Activated B cell treated with CpG ODN at 0.5 μM for 24 hours (primary cell): ENCODE measurements around the gene ATAD5. TPM values are rescaled to one million over a fixed set of nuclear protein-coding genes. Genes with fewer than 3 reads are reported as not detected.

Experiments used
- ATAC-seq: fragments of 200-7000 bp; cut with Tn5 transposase; one replicate; pipeline ENCODE4 v1.10.0; 2021; ENCODE audit warnings: low read depth, mild to moderate bottlenecking, moderate library complexity
- CTCF ChIA-PET: fragments of 350-600 bp; sonication (Branson Sonifier 250); formaldehyde crosslinking; loops from one replicate; lab custom pipeline; 2021; ENCODE audit warnings: antibody characterized with exemption; lab: Charles Lee
- POLR2A ChIA-PET: fragments of 350-600 bp; sonication (Branson Sonifier 250); formaldehyde crosslinking; loops from one replicate; lab custom pipeline; 2021; ENCODE audit warnings: antibody characterized with exemption; lab: Charles Lee
- DNase-seq: peaks from one replicate; pipeline ENCODE4 v3.0.0; 2022
- H3K27ac Mint-ChIP-seq: one replicate; pipeline ENCODE4 v1.8.0; 2020; ENCODE audit warnings: mixed read lengths
- H3K27me3 Mint-ChIP-seq: one replicate; pipeline ENCODE4 v1.8.0; 2021; ENCODE audit warnings: mixed read lengths
- H3K36me3 Mint-ChIP-seq: one replicate; pipeline ENCODE4 v1.8.0; 2021; ENCODE audit warnings: low read depth, mixed read lengths
- H3K4me1 Mint-ChIP-seq: one replicate; pipeline ENCODE4 v1.8.0; 2021; ENCODE audit warnings: mixed read lengths
- H3K4me3 Mint-ChIP-seq: one replicate; pipeline ENCODE4 v1.8.0; 2020; ENCODE audit warnings: mild to moderate bottlenecking, mixed read lengths
- H3K9me3 Mint-ChIP-seq: one replicate; pipeline ENCODE4 v1.8.0; 2020; ENCODE audit warnings: mixed read lengths
- CTCF ChIP-seq: fragments of 200-600 bp; IDR thresholded peaks from one replicate; pipeline ENCODE4 v1.8.0; 2022; ENCODE audit warnings: antibody characterized with exemption, mild to moderate bottlenecking
- intact Hi-C: fragments of 100-400 bp; cut with micrococcal nuclease; formaldehyde crosslinking; loops from one replicate; pipeline ENCODE4 v1.15.1; 2024
- total RNA-seq: library from RNA; stranded (reverse); gene quantifications from 2 replicates; pipeline ENCODE4 v1.2.3, GENCODE V29; 2022

Gene ATAD5
- total RNA-seq, 1 donor from 2014 or later = 8.7 TPM

- ATAC-seq (no peak), DNase-seq (no peak)
- intact Hi-C loops = loop anchor here (1.0 to 5.0 kb wide), 8 partner anchors 8 to 1237 kb away; partner anchors contain the start of genes BLMH and GIT1
- POLR2A ChIA-PET = interaction anchor here (0.7 to 8.2 kb wide), 10 partner anchors 14 to 490 kb away, joined by 3 to 152 read pairs (median 4); partner anchors contain the start of genes EVI2B, GOSR1 and TEFM
- Mint-ChIP-seq H3K27me3 (no peaks in the 10 kb centered on the region), H3K9me3 (no peaks in the 10 kb centered on the region), H3K4me1 (peaks cover 54% of the 10 kb centered on the region), H3K36me3 (peaks cover 14% of the 10 kb centered on the region), H3K27ac (peak overlapping the region; percentile 88), H3K4me3 (peak overlapping the region; percentile 93)
- TF ChIP-seq CTCF = no peak
- CTCF ChIA-PET = interaction anchor here (0.8 to 4.2 kb wide), 5 partner anchors 12 to 732 kb away, joined by 4 to 32 read pairs (median 4); no protein-coding TSS in a partner anchor
Measured at GRCh38 chr17:30824002-30824355, 7.8 kb upstream of the ATAD5 start.

DNA sequence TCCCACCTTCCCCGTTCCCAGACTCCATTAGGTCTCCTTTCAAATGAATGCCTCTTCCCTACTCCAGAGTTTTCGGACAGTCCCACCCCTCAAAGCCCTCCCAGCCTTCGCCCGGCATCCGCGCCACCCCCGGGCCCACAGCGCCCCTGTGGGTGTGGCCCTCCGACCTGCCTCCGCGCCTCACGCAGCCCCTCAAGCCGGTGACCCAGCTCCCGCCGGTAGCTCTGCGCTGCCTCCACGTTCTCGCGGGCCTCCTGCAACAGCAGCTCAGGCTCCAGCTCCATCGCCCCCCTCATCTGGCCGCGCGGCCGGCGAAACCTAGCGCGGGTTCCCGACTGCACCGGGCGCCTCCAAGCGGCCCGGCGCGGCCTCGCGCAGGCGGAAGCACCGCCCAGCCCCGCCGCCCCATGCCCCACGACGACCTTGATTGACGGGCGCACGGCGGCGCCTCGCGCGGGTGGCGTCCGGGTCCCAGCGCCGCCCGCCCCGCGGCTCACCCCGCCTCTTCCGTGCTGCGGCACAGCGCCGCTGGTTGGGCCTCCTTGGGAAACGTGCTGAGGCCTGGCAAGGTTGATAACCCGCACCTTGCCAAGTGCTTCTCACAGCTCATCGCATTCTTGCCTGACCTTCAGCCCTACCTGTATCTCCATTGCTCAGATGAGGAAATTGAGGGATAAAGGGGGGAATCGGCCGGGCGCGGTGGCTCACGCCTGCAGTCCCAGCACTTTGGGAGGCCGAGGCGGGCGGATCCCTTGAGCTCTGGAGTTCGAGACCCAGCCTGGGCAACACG lies 7.2 kb upstream of the ATAD5 start, which contains the start of gene CRLF3:
TSS of gene CRLF3 (minus strand) at position 337 of the 790 bp plus-strand sequence. CDS start at position 296, 41 bp downstream.
- peak within 1 kb of the TSS; percentile 93 for H3K4me3 Mint-ChIP-seq
- no peak for TF ChIP-seq CTCF
- H3K27me3 Mint-ChIP-seq = no peaks in the 10 kb centered on the region
- no peaks in the 10 kb centered on the region for H3K9me3 Mint-ChIP-seq
- DNase-seq (peak; percentile 89), ATAC-seq (peak; percentile 93)
- intact Hi-C loops = loop anchor here (1.0 to 5.0 kb wide), 8 partner anchors 8 to 1237 kb away; partner anchors contain the start of genes BLMH and GIT1
- H3K36me3 Mint-ChIP-seq = peaks cover 11% of the 10 kb centered on the region
- H3K4me1 Mint-ChIP-seq = peaks cover 48% of the 10 kb centered on the region
- ChIA-PET POLR2A (interaction anchor here (0.6 to 8.2 kb wide), 16 partner anchors 8 to 489 kb away, joined by 3 to 152 read pairs (median 4); partner anchors contain the start of genes EVI2B, GOSR1, RNF135 and TEFM), CTCF (interaction anchor here (1.3 to 4.2 kb wide), 6 partner anchors 15 to 733 kb away, joined by 3 to 32 read pairs (median 4); no protein-coding TSS in a partner anchor)
- peak within 1 kb of the TSS; percentile 88 for H3K27ac Mint-ChIP-seq

DNA sequence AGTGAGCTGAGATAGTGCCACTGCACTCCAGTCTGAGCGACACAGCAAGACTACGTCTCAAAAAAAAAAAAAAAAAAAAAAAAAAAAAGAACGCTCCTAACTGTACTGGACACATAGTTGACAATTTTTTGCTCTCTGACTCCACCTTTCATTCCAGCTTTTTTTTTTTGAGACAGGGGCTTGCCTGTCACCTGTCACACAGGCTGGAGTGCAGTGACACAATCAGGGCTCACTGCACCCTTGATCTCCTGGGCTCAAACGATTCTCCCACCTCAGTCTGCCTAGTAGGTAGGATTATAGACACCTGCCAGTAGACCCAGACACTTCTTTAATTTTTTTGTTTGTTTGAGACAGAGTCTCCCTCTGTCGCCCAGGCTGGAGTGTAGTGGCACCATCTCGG lies 4.7 kb upstream of the ATAD5 start:
- Mint-ChIP-seq H3K27ac (peak overlapping the region; percentile 16), H3K36me3 (peaks cover 13% of the 10 kb centered on the region), H3K4me1 (peaks cover 34% of the 10 kb centered on the region), H3K4me3 (no peak overlapping the region), H3K27me3 (no peaks in the 10 kb centered on the region), H3K9me3 (no peaks in the 10 kb centered on the region)
- TF ChIP-seq CTCF = no peak
- intact Hi-C loops = no loop called here
- ATAC-seq (no peak), DNase-seq (no peak)
- ChIA-PET CTCF (interaction anchor here (1.7 to 4.2 kb wide), 2 partner anchors 17 to 389 kb away, joined by 3 to 32 read pairs; no protein-coding TSS in a partner anchor), POLR2A (interaction anchor here (0.6 to 8.2 kb wide), 3 partner anchors 17 to 407 kb away, joined by 3 to 152 read pairs (median 4); no protein-coding TSS in a partner anchor)

- DNase-seq (no peak), ATAC-seq (no peak)
- Mint-ChIP-seq H3K4me1 (peaks cover 31% of the 10 kb centered on the region), H3K4me3 (no peak overlapping the region), H3K27ac (no peak overlapping the region), H3K36me3 (peaks cover 13% of the 10 kb centered on the region), H3K27me3 (no peaks in the 10 kb centered on the region), H3K9me3 (no peaks in the 10 kb centered on the region)
- TF ChIP-seq CTCF = no peak
- ChIA-PET CTCF (no interaction called here), POLR2A (no interaction called here)
- intact Hi-C loops = no loop called here
Measured at GRCh38 chr17:30829022-30829421, 2.7 kb upstream of the ATAD5 start.
